GM18951 (cell line): Measurements from ENCODE around the gene YTHDC1.
"Not testable (repeated sequence)": the region's sequence is repeated elsewhere in the genome, so short reads cannot be mapped to it uniquely, and the experiment has no call there.

ENCODE experiments used
- POLR2A ChIP-seq: IDR thresholded peaks from 4 replicates; pipeline ENCODE4 v1.6.1; 2011; ENCODE audit warnings: mild to moderate bottlenecking; ENCODE audit not compliant: insufficient read length, insufficient read depth; ENCODE audit errors: extremely low read depth
- in situ Hi-C: fragments of 300-500 bp; cut with MboI; formaldehyde crosslinking; loops from one replicate; pipeline ENCODE4 v1.12.0; 2022; ENCODE audit warnings: low sequenced_read_pairs, mixed read lengths, inconsistent platforms; ENCODE audit not compliant: unreplicated experiment

Gene YTHDC1

DNA sequence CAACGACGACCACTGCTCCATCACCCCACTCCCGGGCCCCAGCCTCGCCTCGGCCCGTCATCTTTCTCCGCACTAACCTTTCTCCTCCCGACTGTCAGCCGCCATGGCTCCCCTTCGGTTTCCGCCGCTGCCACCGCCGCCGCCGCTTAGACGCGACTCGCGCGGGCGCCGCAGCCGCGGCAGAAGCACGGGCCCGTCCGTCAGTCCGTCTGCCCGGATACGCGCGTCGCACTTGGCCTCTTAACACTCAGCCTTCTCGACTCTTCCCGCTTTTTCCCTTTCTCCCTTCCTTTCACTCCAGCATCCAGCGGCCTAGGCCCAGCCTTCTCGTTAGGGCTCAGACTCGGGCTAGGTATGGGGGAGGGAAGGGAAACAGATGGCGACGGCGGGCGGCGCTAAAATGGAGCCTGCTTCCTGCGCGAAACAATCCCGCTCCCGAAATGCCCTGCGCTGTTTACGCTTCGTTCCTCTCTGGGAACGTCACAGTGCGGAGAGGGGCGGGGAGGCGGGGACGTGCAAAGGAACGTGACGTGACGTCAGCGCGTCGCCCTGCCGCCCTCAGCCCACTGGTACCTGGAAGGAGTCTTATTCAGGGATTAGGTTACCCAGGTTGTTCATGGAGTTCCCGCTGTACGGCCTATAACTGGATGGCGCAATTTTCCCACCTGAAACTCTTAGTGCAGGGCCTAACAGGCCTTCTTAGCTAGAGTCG is at the start of gene YTHDC1:
YTHDC1 (minus strand) TSS at position 442 of the 712 bp plus-strand sequence; CDS start at position 105, 337 bp downstream.
- peak; percentile 83 for TF ChIP-seq POLR2A

DNA sequence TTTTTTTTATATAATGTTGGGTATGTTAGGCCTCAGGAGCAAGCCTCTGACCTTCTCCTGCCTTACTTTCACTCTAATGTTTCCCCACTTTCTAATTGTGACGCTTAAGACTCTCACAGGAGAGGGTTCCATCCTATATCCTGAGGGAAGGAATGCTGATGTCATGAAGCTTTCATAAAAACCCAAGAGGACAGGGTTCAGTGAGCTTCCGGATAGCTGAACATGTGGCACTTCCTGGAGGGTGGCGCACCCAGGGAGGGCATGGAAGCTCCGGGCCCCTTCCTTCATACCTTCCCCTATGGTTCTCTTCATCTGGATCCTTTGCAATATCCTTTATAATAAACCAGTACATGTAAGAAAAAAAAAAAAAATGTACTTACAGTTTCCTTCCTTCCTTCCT is 49.4 kb upstream of the YTHDC1 start:
- TF ChIP-seq POLR2A: no peak
- in situ Hi-C loops: no loop called here

More for the DNA sequence above, at the start of gene YTHDC1:
- in situ Hi-C loops: no loop called here

DNA sequence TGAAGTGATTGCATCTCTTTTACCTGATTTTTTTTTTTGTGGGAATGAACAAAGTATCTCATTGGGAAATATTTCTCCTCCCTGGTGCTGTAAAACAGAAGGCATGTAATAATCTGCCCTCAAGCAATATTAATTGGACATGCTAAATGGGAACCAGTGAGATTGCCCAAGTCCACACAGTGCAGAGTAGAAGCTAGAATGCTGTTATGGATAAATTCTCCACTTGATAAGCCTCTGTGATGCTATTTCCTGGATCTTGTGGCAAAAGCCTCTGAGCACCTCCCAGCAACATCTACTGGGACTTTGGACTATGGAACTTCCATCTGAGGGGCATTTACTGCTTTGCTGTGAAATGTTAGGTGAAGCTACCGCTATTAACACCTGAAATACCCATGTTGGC is 46.9 kb upstream of the YTHDC1 start:
- no peak for TF ChIP-seq POLR2A
- in situ Hi-C loops: no loop called here

DNA sequence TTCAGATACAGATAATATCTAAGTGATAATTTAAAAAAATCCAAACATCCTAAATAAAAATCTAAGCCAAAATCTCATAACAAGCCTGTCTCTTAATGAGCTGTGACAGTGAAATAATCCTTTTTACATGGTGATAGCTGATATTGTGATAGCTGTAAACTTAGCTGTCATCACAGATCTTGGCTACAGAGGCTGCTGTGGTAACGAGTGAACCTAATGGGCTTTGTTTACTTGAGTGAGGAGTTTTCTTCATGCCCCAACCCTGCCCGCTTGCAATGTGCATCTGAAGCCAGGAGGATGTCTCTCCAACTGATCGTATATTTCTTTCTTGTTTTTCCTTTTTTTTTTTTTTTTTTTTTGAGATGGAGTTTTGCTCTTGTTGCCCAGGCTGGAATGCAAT is 41.5 kb upstream of the YTHDC1 start:
- in situ Hi-C loops: no loop called here
- no peak for TF ChIP-seq POLR2A

DNA sequence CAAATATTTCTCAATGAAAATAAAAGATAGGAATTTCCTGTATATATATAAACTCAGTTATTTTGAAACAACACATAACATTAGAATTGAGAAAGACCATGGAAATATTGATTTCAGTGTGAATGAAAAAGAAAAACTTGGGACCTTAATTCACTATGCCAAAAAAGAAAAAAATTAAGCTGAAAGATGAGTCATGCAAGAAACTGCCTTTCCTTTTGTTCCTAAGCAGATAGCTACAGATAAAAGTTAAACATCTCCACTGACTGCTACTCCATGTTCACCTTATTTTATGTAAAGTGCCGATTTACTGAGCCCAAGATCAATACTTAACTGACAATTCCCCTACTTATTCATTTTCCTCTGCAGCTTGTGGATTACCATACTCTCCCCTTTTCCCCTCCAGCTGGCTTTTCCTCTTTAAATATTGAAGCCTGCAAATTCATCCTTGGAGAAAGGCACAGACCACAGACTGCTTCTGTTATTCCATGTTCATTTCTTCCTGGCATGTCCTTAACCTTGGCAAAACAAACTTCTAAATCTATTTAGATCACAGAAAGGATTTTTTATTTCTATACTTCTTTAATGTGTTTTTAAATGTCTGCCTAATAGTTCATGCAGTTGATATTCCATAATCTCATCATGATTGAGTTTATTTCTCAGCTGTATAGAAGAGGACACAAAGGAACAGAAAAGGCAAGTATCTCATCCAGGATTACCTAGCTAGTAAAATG is 40.5 kb upstream of the YTHDC1 start:
- no peak for TF ChIP-seq POLR2A
- in situ Hi-C loops: no loop called here

DNA sequence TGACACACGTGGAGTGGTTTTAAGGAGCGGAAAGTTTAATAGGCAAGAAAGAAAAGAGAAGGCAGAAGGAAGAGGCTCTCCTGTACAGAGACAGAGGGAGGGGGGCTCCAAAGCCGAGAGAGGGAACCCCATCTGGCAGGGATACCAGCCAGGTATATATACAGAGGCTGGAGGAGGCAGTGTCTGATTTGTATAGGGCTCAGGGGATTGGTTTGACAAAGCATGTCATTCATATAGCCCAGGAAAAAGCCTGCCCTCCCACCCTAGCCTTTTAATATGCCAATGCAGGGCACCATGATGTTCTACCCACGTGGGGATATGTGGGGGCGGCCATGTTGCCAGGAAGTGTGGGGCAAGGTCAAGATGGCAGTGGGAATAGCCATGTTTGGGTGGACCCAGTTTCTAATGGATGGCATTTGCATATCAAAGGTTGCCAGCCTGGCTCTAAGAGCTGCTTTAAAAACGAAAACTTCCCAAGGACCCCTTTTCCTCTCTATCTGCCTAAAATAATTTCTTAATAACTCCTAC is 39.6 kb upstream of the YTHDC1 start:
- in situ Hi-C loops: not testable (repeated sequence)

DNA sequence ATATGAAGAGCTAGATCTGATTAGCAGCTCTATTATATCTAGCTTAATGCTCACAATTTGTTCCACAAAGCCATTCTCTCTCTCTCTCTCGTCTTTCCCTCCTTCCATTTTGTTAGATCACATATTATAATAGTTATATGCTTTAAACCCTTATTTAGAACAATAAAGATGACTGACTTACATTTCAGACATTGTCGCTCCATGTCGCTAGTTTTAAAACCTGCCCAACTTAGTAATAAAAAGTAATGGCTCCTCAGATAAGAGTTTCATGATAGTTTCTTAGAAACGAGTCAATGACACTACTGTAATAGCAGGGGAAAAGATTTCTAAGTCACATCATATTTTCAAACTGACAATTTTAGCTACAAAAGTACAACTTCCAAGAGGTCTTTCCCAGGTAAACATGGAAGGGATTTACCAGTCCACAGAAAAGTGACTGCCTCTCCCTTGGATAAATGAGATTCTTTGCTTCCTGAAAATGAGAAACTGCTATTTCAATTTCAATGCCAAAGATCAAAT is 38.5 kb upstream of the YTHDC1 start:
- in situ Hi-C loops: no loop called here
- no peak for TF ChIP-seq POLR2A

DNA sequence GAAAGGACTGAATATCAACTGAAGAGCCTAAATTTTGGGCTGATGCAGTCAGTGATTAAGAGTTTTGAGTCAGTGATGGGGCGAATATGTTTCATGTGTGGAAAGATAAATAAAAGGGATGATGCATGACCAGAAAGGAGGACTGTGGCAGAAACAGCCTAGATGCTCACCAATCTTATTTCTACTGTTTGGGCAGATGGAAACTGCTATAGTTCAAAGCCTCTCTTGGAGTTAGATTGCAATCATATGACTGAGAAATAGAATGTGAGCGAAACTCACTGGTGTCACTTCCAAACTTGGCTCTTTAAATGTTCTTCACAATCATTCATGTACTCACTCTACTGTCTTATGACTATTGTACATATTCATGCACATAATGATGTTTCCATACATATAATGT is 35.4 kb upstream of the YTHDC1 start:
- no peak for TF ChIP-seq POLR2A
- in situ Hi-C loops: no loop called here

DNA sequence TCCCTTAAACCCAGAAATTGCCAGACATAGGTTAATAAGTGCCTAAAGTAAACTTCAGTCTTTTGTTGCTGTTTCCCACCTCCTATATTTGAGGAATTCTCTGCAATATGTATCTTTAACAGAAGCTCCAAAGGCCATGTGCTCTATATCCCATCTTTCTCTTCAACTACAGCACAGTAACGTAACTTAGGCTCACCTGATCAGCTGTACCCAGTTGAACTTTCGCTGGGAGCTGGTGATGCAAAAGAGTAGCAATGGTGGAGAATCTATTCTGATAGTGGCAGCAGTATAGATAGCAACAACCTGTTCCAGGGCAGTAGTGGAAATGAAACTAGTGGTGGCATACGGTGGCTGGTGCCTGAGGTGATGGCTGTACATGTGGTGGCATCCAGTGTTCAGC is 33.2 kb upstream of the YTHDC1 start:
- TF ChIP-seq POLR2A: no peak
- in situ Hi-C loops: no loop called here

DNA sequence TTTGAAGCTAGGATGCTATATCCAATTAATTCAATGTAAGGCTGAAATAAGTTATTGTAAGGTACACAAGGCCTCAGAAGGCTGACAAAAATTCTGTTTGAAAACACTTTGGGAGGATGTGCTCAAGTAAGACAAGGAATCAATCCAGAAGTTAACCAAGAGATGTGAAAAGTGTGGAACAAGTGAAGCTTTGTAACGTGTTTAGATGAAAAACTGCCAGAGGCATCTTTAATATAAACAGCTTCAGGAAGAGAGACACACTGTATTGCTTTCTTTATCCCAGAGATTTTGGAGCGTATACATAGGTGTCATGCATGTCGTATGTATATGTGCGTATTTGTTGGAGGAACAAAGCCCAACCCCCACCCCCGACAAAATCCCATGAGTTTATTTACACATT is 28.3 kb upstream of the YTHDC1 start:
- in situ Hi-C loops: no loop called here
- no peak for TF ChIP-seq POLR2A

DNA sequence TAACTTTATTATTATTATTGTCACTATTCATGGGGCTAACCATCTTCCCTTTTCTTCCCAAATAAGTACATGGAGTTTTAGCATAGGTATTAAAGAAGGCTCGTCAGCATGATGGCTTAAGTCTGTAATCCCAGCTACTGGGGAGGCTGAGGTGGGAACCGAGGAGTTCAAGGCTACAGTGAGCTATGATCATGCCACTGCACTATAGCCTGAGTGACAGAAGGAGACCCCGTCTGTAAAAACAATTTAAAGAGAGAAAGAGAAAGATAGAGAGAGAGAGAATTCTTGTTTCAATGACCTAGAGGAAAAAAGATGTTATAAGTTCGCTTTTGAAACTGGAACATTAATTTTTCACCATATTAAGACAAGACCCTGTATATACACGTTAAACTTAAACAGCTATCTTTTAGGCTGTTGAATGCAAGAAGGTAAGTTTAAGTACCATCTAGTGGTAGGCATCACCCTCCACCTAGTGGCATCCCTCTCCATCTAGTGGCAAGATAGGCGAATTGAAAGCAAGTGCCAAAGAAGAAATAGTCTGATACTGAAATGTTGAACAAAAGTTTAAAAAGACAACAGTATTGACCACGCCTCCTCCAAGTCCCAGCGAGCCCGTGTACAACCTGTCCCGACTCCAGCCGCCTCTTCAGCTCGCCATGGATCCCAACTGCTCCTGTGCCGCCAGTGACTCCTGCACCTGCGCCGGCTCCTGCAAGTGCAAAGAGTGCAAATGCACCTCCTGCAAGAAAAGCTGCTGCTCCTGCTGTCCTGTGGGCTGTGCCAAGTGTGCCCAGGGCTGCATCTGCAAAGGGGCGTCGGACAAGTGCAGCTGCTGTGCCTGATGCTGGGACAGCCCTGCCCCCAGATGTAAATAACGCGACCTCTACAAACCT is 26.0 kb upstream of the YTHDC1 start:
- TF ChIP-seq POLR2A: no peak
- in situ Hi-C loops: no loop called here

DNA sequence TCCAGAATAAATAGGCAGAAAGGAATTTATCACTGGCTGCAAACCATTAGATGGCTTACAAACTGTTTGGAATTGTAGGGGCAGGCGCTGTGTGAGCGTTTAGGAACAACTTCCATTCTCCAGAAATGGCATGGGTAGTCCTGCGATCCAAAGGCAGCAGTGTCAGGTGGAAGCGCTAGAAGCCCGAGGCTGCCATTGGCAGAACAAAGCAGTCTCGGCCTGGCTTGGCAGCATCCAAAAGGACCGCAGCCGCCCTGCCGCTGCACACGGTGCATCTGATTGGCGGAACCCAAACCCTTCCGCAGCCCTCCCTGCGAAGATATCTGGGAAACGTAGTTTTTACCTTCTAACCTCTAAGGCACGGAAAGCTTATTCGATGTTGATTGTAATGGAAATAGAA is 23.6 kb upstream of the YTHDC1 start:
- TF ChIP-seq POLR2A: no peak

DNA sequence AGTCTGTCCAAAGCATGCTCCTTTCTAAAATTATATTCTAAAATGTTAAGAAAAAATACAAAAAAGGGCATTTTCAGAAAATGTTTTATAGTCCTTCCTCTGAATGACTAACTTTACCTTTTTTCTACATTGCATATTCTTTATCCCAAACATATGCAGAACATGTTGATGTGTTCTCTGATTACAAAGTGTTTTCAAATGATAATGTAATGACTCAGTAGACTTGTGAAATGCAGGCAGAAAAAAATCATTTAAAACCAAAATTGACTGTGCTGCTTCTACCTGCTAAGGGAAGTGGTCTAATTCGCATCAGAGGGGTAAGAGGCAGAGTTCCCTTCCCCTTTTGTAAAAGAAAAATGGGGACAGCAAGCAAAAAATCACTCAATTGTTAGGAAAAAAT is 22.7 kb upstream of the YTHDC1 start:
- no peak for TF ChIP-seq POLR2A
- in situ Hi-C loops: no loop called here

More for the DNA sequence above, 23.6 kb upstream of the YTHDC1 start:
- in situ Hi-C loops: no loop called here

DNA sequence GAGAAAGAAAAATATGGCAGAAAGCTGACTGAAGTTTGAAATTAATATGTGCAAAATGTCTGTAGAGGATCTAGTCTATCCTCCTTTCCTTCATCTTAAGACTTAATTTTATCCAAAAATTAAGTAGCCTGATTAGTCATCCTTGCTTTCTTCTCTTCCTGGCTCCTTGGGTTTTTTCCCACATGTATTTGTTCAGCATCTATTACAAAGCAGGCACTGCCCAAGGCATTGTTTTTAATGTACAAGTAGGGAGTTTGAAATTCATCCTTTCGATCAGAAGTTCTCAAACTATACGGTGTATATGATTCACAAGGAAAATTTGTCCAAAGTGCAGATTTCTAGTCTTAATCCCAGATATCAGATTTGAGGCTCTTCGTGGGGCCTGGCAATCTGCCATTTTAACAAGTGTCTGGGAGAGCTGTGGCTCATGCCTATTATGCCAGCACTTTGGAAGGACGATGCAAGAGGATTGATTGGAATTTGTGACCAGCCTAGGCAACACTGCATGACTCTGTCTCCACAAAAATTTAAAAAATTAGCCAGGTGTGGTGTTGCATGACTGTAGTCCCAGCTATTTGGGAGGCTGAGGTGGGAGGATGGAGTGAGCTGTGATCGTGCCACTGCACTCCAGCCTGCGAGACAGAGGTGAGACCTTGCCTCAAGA is 19.4 kb upstream of the YTHDC1 start:
- no peak for TF ChIP-seq POLR2A
- in situ Hi-C loops: no loop called here
